ENCODE data around the gene H2AZ2.
A peak's percentile ranks its signal among the peaks of the same experiment; 100 is the strongest.
"Not testable (repeated sequence)": the region's sequence is repeated elsewhere in the genome, so short reads cannot be mapped to it uniquely, and the experiment has no call there.

H2AZ2 gene

DNA sequence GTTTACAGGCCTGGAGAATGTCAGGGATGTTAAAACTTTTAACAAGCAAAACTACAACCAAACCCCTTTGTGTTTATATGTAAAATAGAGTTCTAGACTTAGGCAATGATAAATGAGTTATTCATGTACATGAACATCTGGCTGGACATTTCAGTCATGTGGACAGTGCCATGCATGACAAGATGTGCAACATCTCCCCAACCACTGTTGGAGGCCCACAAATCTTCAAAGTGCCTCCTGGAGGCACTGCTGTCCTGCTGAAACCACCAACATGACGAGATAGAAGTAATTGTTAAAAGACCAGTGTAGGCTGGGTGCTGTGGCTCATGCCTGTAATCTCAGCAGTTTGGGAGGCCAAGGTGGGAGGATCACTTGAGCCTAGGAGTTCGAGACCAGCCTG is 33.0 kb downstream of the H2AZ2 start:
- no peak for DNase-seq (ENCODE audit: low read depth)

DNA sequence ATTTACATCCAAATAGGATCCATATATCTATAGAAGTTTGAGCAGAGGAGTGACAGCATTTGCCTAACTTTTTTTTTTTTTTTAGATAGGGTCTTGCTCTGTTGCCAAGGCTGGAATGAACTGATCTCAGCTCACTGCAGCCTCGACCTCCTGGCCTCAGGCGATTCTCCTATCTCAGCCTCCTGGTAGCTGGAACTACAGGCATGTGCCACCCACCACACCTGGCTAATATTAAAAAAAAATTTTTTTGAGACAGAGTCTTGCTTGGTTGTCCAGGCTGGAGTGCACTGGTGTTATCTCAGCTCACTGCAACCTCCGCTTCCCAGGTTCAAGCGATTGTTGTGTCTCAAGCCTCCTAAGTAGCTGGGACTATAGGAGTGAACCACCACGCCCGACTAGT is 36.3 kb downstream of the H2AZ2 start:
- no peak for DNase-seq (ENCODE audit: low read depth)

DNA sequence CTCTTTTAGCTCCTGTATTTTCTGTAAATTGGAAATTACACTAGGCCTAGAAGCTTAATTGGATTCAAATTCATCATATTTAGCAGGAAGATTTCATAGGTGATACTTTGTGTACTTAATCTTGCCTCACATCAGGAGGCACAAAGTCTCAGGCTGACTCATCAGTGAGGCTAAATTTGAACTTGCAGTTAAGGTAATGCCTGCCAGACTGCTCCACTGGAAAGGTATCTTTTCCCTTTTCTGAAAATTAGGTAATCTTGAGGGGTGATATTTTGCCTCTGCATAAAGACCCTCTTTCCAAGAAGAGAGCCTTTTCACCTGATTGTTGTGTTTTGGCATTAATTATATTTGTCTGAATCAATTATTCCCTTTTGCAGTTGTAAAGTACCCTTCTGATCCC is 36.8 kb downstream of the H2AZ2 start:
- no peak for DNase-seq (ENCODE audit: low read depth)

DNA sequence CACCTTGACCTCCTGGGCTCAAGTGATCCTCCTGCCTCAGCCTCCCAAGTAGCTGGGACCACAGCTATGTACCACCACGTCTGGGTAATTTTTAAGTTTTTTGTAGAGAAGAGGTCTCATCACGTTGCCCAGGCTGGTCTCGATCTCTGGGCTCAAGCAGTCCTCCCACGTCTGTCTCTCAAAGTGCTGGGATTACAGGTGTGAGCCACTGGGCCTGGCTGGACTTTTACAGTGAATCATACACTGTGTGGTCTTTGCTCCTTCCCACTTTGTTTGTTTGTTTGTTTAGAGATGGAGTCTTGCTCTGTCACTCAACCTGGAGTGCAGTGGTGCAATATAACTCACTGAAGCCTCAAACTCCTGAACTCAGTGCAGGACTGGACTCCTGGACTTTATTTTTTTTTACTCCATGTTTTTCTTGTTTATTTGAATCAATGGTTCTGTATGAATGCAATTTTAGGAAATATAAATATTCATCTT is 38.9 kb downstream of the H2AZ2 start:
- DNase-seq (ENCODE audit: low read depth): no peak

DNA sequence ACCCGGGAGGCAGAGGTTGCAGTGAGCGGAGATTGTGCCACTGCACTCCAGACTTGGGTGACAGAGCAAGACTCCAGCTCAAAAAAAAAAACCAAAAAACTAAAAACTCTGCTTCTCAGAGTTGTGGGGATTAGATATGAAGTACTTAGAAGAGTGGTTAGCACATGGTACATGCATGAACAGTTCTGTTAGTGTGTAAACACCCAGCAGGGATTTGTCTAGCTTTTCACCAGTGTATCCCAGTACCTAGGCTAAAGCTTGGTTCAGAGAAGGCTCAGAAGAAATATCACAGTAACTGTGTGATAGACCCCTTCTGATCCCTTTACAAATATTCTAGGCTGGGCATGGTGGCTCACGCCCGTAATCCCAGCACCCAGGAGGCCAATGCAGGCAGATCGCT is 41.9 kb downstream of the H2AZ2 start:
- DNase-seq (ENCODE audit: low read depth): no peak

DNA sequence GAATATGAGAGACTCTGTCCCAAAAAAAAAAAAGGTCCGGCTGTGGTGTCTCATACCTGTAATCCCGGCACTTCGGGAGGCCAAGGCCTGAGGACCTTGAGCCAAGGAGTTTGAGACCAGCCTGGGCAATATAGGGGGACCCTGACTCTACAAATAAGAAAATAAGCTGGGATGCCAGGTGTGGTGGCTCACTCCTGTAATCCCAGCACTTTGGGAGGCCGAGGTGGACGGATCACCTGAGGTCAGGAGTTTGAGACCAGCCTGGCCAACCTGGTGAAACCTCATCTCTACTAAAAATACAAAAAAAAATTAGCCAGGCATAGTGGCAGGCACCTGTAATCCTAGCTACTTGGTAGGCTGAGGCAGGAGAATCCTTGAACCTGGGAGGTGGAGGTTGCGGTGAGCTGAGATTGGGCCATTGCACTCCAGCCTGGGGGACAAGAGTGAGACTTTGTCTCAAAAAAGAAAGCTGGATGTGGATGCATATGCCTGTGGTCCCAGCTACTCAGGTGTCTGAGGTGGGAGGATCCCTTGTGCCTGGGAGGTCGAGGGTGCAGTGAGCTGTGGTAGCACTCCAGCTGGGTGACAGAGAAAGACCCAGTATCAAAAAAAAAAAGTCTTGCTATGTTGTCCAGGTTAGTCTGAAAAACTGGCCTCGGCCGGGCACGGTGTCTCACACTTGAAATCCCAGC is 43.9 kb downstream of the H2AZ2 start:
- not testable (repeated sequence) for DNase-seq (ENCODE audit: low read depth)

DNA sequence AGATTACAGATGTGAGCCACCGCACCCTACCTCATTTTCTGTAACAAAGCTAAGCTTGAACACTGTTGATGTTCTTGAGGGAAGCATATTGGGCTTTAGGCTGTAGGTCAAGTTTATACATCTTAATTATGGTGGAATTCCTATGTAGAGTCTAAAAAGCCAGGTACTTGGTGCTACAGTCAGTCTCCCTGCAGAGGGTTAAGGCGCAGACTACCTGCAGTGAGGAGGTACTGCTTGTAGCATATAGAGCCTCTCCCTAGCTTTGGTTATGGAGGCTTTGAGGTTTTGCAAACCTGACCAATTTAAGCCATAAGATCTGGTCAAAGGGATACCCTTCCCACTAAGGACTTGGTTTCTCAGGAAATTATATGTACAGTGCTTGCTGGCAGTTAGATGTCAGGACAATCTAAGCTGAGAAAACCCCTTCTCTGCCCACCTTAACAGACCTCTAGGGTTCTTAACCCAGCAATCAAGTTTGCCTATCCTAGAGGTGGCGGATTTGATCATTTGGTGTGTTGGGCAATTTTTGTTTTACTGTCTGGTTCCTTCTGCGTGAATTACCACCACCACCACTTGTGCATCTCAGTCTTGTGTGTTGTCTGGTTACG is 45.4 kb downstream of the H2AZ2 start:
- no peak for DNase-seq (ENCODE audit: low read depth)

DNA sequence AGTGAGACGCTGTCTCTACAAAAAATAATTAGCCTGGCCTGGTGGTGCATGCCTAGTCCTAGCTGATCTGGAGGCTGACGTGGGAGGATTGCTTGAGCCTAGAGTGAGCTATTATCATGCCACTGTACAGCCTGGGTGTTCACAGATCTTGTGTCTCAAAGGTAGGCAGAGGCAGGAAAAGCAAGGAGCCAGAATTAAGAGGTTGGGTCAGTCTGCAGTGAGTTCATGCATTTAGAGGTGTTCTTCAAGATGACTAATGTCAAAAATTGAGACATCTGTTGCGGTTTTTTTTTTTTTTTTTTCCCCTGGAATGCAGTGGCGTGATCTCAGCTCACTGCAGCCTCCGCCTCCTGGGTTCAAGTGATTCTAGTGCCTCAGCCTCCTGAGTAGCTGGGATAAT is 46.0 kb downstream of the H2AZ2 start:
- DNase-seq (ENCODE audit: low read depth): no peak

DNA sequence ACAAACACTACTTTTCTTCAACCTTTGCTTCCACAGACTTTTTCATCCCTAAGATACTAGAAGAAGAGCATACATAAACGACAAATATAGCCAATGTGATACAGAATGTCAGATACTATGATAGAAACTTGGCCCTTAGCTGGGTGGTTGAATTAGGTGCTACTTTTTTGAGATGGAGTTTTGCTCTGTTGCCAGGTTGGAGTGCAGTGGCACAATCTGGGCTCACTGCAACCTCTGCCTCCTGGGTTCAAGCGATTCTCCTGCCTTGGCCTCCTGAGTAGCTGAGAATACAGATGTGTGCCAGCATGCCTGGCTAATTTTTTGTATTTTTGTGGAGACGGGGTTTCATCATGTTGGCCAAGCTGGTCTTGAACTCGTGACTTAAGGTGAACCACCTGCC is 47.9 kb downstream of the H2AZ2 start:
- DNase-seq (ENCODE audit: low read depth): no peak

DNA sequence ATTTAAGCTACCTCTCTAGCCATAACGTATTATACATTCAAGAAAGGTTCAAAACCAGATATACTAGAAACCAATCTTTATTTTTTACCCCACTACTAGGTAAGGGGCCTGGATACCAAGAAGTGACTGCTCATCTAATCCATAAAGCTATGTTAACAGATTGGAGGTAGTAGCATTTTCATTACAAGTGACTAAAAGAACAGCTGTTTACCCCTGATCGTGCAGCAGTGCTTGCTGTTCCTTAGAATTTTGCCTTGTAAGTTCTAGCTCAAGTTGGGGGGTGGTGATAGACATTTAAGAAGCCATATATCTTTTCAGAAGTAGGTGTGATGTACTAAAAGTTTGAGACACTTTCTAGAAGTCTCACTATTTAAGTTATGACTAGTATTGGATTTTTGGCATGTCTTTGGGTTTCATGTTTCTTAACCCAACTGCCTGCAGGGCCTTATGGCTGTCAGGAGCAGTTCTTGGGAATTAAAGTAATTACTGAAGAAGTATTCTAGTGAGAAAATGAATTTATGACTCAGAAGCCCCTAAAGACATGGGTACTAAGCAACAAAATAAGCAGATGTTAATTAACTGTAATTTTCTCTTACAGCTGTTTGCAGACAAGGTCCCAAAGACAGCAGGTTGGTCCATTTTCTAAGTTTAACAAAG is 49.1 kb downstream of the H2AZ2 start:
- DNase-seq (ENCODE audit: low read depth): no peak

DNA sequence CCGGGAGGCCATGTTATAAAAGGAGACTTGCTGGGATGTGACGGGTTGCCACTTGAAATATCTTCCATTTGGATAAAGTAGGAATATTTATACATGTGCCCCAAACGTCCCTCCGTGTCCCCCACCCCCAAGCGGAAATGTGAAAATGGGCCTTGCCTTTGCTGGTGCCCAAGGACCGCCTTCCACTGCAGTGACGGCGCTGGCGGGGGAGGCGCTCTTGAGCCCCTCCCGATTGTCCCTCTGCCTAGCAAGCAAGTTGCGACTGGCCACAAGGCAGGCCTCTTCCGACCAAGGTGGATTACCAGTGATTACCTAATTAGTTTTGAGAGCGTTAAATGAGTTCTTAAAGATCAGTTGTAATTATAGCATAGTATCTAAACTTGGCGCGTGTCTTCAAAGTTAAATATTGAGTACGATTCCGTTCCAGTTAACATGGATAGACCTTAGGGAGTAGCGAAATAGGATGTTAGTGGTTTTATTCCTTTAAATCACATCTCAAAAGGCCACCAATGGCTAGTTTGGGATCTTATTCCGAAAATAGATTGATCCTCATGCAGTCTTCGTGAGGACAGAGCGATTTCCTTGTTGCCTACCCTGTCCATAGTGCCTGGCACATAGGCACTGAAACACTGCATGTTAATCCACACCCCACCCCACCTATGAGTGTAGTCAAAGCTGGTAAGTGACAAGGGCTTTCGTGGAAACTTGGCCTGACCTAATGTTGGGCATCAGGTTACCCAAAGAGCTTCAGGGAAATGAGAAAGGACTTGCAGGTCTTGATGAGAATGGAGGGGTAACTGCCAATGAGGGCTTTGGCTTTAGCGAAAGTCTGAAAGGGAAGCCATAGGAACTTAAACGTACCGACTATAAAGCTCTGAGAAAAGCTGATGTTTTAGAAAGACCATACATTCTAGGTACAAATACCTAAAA is 50.3 kb downstream of the H2AZ2 start:
- peak; percentile 66 for DNase-seq (ENCODE audit: low read depth)

DNA sequence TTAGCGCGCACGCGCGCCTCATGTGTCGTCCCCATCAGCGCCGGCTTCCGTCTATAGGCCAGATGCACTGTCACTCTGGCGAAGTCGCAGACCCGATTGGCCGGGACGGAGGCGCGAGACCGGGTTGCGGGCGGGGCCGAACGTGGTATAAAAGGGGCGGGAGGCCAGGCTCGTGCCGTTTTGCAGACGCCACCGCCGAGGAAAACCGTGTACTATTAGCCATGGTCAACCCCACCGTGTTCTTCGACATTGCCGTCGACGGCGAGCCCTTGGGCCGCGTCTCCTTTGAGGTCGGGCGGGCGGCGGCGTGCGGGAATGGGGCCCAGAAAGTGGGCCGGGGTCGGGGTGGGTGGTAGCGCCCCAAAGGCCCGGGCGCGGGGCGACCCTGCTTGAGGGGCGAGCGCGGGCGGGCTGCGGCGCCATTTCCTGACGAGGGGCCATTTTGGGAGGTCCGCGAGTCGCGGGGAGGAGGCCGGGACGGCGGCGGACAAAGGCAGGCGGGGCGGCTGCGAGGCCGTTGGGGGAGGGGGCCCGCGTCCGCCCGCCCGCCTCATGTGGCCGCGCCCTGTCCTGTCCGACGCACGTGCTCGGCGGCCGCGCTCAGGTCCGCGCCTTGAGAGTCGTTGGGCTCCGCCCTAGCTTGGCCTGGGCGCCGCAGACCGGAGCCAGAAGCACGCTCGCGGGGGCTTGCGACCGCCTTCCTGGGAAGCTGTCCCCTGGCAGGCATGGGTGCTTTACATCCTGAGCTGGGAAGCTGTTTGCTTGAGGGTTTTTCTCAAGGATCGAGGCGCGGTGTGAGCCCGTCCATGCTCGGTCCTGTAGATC is 51.2 kb downstream of the H2AZ2 start, which contains the start of gene PPIA:
TSS of gene PPIA (plus strand) at position 178 of the 825 bp plus-strand sequence. CDS start at position 222, 44 bp downstream.
- peak; percentile 95 for DNase-seq (ENCODE audit: low read depth)

DNA sequence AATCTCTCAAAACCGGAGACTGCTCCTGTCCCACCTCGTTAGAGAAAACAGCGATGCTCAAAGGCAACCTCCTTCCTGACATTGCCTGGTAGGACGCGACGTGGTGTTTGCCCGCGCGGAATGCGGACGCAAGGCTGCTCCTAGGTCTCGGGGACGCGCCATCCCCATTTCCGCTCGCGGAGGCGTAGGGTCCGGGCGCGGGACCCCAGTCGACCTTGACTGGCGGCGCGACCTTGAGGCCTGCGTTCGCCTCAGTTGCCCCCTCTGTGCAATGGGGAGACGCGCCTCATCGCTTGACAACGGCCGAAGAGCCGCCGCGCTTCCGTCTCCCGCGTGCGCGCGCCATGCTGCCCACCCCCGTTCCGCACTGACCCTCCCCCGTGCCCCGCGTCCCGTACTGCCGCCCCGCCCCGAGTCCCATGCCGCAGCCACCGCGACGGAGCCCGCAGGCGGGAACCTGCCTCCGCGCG is 51.8 kb downstream of the H2AZ2 start:
- no peak for DNase-seq (ENCODE audit: low read depth)

DNA sequence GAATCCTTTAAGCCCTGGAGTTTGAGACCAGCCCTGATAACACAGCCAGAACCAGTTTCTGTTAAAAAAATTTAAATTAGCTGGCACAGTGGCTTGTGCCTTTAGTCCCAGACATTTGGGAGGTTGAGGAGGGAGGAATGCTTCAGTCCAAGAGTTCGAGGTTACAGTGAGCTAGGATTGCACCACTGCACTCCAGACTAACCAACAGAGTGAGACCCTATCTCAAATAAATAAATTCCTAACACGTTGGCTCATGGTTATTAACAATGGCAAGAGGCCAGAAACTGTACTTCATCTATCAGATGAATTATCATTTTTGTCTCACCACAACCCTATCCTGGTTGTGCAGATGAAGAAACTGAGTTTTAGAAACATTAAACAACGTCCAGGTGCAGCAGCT is 53.6 kb downstream of the H2AZ2 start:
- no peak for DNase-seq (ENCODE audit: low read depth)

DNA sequence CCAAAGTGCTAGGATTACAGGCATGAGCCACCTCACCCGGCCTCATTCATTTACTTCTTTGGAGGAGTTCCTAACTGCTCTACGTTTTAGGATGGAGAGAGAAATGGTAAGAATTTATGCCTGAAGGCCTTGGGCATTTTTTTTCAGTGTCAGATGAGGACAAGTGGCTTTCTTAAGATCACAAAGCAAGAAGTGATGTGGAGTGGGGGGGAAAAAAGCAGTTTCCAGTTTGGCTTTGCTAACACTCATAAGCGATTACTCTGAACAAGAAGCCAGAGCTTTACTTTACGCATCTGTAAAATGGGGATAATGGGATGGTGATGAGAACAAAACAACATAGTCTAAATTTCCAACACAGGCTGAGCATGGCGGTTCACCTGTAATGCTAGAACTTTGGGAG is 54.0 kb downstream of the H2AZ2 start:
- DNase-seq (ENCODE audit: low read depth): no peak

DNA sequence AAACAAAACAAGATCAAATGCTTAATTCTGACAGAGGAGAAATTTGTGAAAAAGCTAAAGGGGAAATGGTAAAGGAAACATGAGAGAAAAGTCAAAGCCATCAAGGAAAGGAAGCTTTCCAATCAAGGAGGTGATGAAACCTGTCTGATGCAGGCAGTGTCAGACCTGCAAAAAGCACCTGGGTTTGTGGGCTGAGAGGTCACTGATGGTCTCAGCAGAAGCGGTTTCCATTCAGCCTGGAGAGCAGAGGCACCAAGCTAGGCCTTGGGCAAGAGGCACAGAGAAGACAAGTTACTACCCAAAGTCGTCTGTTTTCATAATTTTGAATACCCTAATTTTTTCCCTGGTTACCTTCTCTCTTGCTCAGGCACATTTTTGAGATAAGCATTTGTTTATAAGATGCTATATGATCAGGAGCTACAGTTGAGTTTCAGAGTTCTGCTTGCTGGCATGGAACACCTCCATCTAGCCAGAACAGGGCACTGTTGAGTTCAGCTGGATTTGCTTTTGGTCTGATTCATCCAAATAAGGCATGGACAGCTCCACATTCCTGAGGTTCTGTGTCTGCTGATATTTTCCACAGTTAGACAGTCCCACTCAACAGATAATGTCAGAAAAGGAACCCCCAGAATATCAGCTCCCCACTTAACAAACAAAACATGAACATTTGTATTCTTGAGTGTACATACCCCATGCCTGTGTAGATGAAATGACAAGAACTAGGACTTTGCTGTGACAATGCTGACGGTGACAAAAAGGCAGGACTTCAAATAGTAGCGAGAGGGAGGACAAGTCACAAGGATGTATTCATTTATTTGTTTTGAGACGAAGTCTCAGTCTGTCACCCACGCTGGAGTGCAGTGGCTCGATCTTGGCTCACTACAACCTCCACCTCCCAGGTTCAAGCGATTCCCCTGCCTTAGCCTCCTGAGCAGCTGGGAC is 56.3 kb downstream of the H2AZ2 start:
- no peak for DNase-seq (ENCODE audit: low read depth)

DNA sequence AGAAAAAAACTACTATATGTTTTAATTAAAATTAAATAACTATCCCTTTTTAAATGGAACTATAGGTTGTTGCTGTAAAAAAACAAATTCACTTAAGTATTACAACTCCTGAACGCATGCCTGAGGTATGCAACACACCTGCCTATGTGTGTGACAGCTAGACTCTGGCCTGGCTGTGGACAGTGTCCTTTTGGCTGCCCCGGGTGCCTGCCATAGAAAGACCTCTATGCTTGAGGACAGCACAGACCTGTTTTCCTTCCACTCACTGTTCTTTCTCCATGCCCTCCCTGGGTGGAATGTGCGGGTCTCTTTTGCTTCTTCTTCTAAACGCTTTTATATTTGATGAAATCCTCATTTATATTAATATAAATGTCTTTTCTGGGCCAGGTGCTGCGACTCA is 57.9 kb downstream of the H2AZ2 start:
- DNase-seq (ENCODE audit: low read depth): no peak

DNA sequence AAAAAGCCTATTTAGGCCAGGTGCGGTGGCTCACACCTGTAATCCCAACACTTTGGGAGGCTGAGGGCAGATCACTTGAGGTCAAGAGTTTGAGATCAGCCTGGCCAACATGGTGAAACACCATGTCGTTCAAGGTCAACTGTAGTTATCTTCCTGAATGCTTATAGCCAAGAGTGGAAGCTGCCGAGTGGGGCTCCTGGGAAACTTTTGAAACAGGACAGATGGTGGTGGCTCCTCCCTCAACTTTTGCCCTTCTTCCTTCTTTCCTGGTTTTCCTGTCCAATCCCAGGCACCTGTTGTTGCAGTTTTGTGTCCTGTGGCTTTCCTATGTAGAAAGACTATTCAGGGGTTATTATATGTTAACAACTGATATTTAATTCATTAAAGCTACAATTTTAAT is 60.1 kb downstream of the H2AZ2 start:
- DNase-seq (ENCODE audit: low read depth): no peak

DNA sequence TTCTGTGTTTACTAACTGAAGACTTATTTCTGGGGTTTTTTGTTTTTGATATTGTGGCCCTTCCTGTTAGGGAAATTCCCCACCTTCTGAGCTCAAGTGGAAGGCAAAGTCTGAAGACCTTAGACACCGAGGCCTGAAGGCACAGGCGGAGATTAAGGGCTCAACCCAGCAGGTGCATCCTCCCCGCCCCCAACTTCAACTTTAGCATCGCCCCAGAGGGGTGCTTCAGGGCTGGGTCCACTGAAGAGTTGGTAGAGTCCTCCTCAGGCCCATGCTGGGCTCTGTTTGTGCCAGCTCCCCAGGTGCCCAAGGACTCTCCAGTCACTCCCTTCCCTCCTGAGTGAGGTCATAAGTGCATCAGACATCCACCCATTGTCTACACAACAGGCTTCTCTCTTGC is 60.8 kb downstream of the H2AZ2 start:
- DNase-seq (ENCODE audit: low read depth): no peak

DNA sequence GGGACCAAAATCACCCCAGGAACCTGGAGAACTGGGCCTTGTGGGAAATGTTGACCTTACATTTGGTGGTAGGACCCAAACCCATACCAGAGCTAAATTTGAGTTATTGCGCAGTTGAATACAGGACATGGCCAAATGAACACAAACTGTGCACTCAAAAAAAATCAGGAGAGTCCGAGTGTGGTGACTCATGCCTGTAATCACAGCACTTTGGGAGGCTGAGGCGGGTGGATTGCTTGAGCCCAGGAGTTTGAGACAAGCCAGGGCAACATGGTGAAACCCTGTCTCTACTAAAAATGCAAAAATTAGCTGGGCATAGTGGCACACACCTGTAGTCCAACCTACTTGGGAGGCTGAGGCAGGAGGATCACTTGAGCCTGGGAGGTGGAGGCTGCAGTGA is 62.7 kb downstream of the H2AZ2 start:
- DNase-seq (ENCODE audit: low read depth): not testable (repeated sequence)

Measured in stimulated activated CD8-positive, alpha-beta memory T cell treated with anti-CD3 and anti-CD28 coated beads, Interleukin-7, amount 100 ng/mL, for 24 hours (primary cell).